HepG2 (cell line): ENCODE data around the gene CCDC85C. TPM values are rescaled to one million over a fixed set of nuclear protein-coding genes. Genes with fewer than 3 reads are reported as not detected.
A peak's percentile ranks its signal among the peaks of the same experiment; 100 is the strongest.

Experiments used
- BRCA1 ChIP-seq: sonication (generic); formaldehyde crosslinking; IDR thresholded peaks from 2 replicates; pipeline ENCODE4 v1.4.0; 2020; ENCODE audit warnings: missing genetic modification reagents
- CEBPZ ChIP-seq: IDR thresholded peaks from 2 replicates; pipeline ENCODE4 v1.6.1; 2012; ENCODE audit warnings: low read length, improper control_type of control experiment
- ELF3 ChIP-seq: IDR thresholded peaks from 2 replicates; pipeline ENCODE4 v1.6.1; 2016; ENCODE audit warnings: missing genetic modification reagents, missing compliant biosample characterization
- ETV6 ChIP-seq: sonication (generic); formaldehyde crosslinking; conservative IDR thresholded peaks from 2 replicates; pipeline ENCODE4 v1.4.0; 2020; ENCODE audit warnings: missing genetic modification reagents
- GATA4 ChIP-seq: sonication (generic); IDR thresholded peaks from 2 replicates; pipeline ENCODE4 v1.6.1; 2016; ENCODE audit warnings: antibody characterized with exemption, low read depth, borderline replicate concordance
- KAT7 ChIP-seq: IDR thresholded peaks from 2 replicates; pipeline ENCODE4 v1.6.1; 2018; ENCODE audit warnings: borderline replicate concordance, missing compliant biosample characterization
- MATR3 ChIP-seq: sonication (generic); formaldehyde crosslinking; IDR thresholded peaks from 2 replicates; pipeline ENCODE4 v1.4.0; 2020; ENCODE audit warnings: missing genetic modification reagents
- MTA1 ChIP-seq: sonication (generic); formaldehyde crosslinking; IDR thresholded peaks from 2 replicates; pipeline ENCODE4 v1.4.0; 2020; ENCODE audit warnings: missing genetic modification reagents, mild to moderate bottlenecking, borderline replicate concordance
- NRL ChIP-seq: sonication (generic); formaldehyde crosslinking; IDR thresholded peaks from 2 replicates; pipeline ENCODE4 v1.5.0; 2020; ENCODE audit warnings: missing genetic modification reagents, mild to moderate bottlenecking, moderate library complexity, borderline replicate concordance
- POGK ChIP-seq: sonication (generic); formaldehyde crosslinking; conservative IDR thresholded peaks from 2 replicates; pipeline ENCODE4 v1.8.0; 2022; ENCODE audit warnings: mild to moderate bottlenecking, moderate library complexity, missing genetic modification reagents
- POLR2A ChIP-seq, 2 experiments: IDR thresholded peaks; 2 replicates each; pipeline ENCODE4 v1.6.1; 2011; ENCODE audit warnings: low read depth in 2 of 2, low read length in 2 of 2, mild to moderate bottlenecking in 1 of 2, moderate library complexity in 1 of 2; ENCODE audit not compliant: insufficient read depth in 1 of 2
- REPIN1 ChIP-seq: sonication (generic); formaldehyde crosslinking; IDR thresholded peaks from 2 replicates; pipeline ENCODE4 v1.8.0; 2022; ENCODE audit warnings: missing genetic modification reagents, low read depth, mild to moderate bottlenecking, borderline replicate concordance
- RNF219 ChIP-seq: sonication (generic); formaldehyde crosslinking; IDR thresholded peaks from 2 replicates; pipeline ENCODE4 v1.5.0; 2020; ENCODE audit warnings: mild to moderate bottlenecking, missing genetic modification reagents
- SNAPC2 ChIP-seq: sonication (generic); formaldehyde crosslinking; IDR thresholded peaks from 2 replicates; pipeline ENCODE4 v1.8.1; 2022; ENCODE audit warnings: mild to moderate bottlenecking, missing genetic modification reagents
- SOX5 ChIP-seq: IDR thresholded peaks from 2 replicates; pipeline ENCODE4 v1.6.1; 2016; ENCODE audit warnings: borderline replicate concordance
- STAT5B ChIP-seq: sonication (generic); formaldehyde crosslinking; IDR thresholded peaks from 2 replicates; pipeline ENCODE4 v1.4.0; 2020; ENCODE audit warnings: missing genetic modification reagents
- TCF12 ChIP-seq, 2 experiments: fragments of 450-650 bp in 1 of 2; sonication (generic) in 1 of 2; formaldehyde crosslinking in 1 of 2; IDR thresholded peaks; 2 replicates each; pipeline versions ENCODE4 v1.6.1 to v1.8.0; 2017 to 2022; ENCODE audit warnings: antibody characterized with exemption in 1 of 2, mild to moderate bottlenecking in 1 of 2, missing genetic modification reagents in 1 of 2, moderate library complexity in 1 of 2
- TMF1 ChIP-seq: sonication (generic); formaldehyde crosslinking; IDR thresholded peaks from 2 replicates; pipeline ENCODE4 v1.8.1; 2022; ENCODE audit warnings: low read depth, missing genetic modification reagents
- ZBTB20 ChIP-seq: sonication (generic); formaldehyde crosslinking; IDR thresholded peaks from 2 replicates; pipeline ENCODE4 v1.8.1; 2023; ENCODE audit warnings: missing genetic modification reagents, low read depth, mild to moderate bottlenecking, borderline replicate concordance
- ZKSCAN1 ChIP-seq: fragments of 150-350 bp; IDR thresholded peaks from 2 replicates; pipeline ENCODE4 v1.6.1; 2014; ENCODE audit warnings: low read length
- ZNF207 ChIP-seq: fragments of 450-650 bp; IDR thresholded peaks from 2 replicates; pipeline ENCODE4 v1.6.1; 2016; ENCODE audit warnings: antibody characterized with exemption, borderline replicate concordance
- ZNF282 ChIP-seq: fragments of 450-650 bp; IDR thresholded peaks from 2 replicates; pipeline ENCODE4 v1.6.1; 2018; ENCODE audit not compliant: partially characterized antibody
- ZNF460 ChIP-seq: sonication (generic); formaldehyde crosslinking; IDR thresholded peaks from 2 replicates; pipeline ENCODE4 v1.5.1; 2020; ENCODE audit warnings: missing genetic modification reagents, mild to moderate bottlenecking, borderline replicate concordance
- ZNF556 ChIP-seq: sonication (generic); formaldehyde crosslinking; IDR thresholded peaks from 2 replicates; pipeline ENCODE4 v1.4.0; 2020; ENCODE audit warnings: mild to moderate bottlenecking, missing genetic modification reagents, borderline replicate concordance
- polyA plus RNA-seq, 8 experiments: library from polyadenylated mRNA; depleted of rRNA in 3 of 8; stranded (reverse) in 7 of 8; unstranded in 1 of 8; fragments of >200 nt; fragmentation: Illumina TruSeq in 4 of 8; extraction: Trizol in 4 of 8; gene quantifications; 2 replicates each; pipeline versions ENCODE4 v1.2.1 to v1.2.3, GENCODE V29; 2011 to 2016; ENCODE audit warnings: low read depth in 4 of 8, missing spikeins in 1 of 8, mixed read lengths in 1 of 8; ENCODE audit not compliant: insufficient read depth in 1 of 8
- total RNA-seq, 5 experiments: library from RNA; depleted of rRNA; stranded (reverse); fragments of >200 nt; fragmentation: Illumina TruSeq; extraction: Trizol; gene quantifications; 2 replicates each; pipeline ENCODE4 v1.2.3, GENCODE V29; 2016; ENCODE audit warnings: low read depth in 1 of 5

The CCDC85C gene
- total and polyA plus RNA-seq, 2 of the 13 experiments (the other 11 are each of a cell fraction or from before 2014, with no cell fraction given), result 18.8 to 43.8 TPM

GRCh38 chr14:99552572-99553216 is 51.3 kb downstream of the CCDC85C start (continued):
- peak; percentile 99 for TF ChIP-seq ELF3 (CRISPR knock-in tag)
- 0 out of 2 replicates have a peak, but pooled peaks have one; percentile 47 for TF ChIP-seq TMF1 (CRISPR knock-in tag)
- peak; percentile 95 for TF ChIP-seq POGK
- no peak for TF ChIP-seq CEBPZ
- no peak; the same call in 1 of the 2 replicates for TF ChIP-seq RNF219 (CRISPR knock-in tag)
- peak; percentile 62; the same call in 1 of the 2 replicates for TF ChIP-seq STAT5B (CRISPR knock-in tag)
- TF ChIP-seq SNAPC2 (CRISPR knock-in tag), result peak; percentile 77; the same call in 1 of the 2 replicates
- peak; percentile 97 for TF ChIP-seq ZNF556 (CRISPR knock-in tag)
- TF ChIP-seq TCF12 (IDR thresholded peaks at IDR 0.05), result no peak
- TF ChIP-seq TCF12 (CRISPR knock-in tag; IDR thresholded peaks at IDR 0.05), result peak; percentile 97
- peak; percentile 89; the same call in 1 of the 2 replicates for TF ChIP-seq ZBTB20 (CRISPR knock-in tag)
- TF ChIP-seq ZNF282, result no peak
- TF ChIP-seq ZNF207, result no peak
- TF ChIP-seq MTA1, result peak; percentile 100
- no peak; the same call in 1 of the 2 replicates for TF ChIP-seq ETV6 (CRISPR knock-in tag)
- peak; percentile 88; the same call in 1 of the 2 replicates for TF ChIP-seq KAT7 (CRISPR knock-in tag)
- TF ChIP-seq BRCA1 (CRISPR knock-in tag), result 0 out of 2 replicates have a peak, but pooled peaks have one; percentile 63
- no peak; the same call in 1 of the 2 replicates for TF ChIP-seq GATA4
- TF ChIP-seq NRL (CRISPR knock-in tag), result no peak
- TF ChIP-seq MATR3 (CRISPR knock-in tag), result no peak
- TF ChIP-seq SOX5 (CRISPR knock-in tag), result peak; percentile 93
- TF ChIP-seq POLR2A (IDR thresholded peaks at IDR 0.05; ENCODE audit: insufficient read depth in 1 of 2, low read depth in 2 of 2, low read length in 2 of 2), result peak in 1 of 2 experiments; percentile 59; a peak in 1 of 4 replicates
- no peak; the same call in 1 of the 2 replicates for TF ChIP-seq ZNF460 (CRISPR knock-in tag)
- peak; percentile 91 for TF ChIP-seq REPIN1 (CRISPR knock-in tag)
- TF ChIP-seq ZKSCAN1, result no peak
